Activated CD4-positive, alpha-beta memory T cell treated with anti-CD3 and anti-CD28 coated beads for 36 hours (primary cell): ENCODE data around the gene ZNF700. TPM values are rescaled to one million over a fixed set of nuclear protein-coding genes. Genes with fewer than 3 reads are reported as not detected.
A peak's percentile ranks its signal among the peaks of the same experiment; 100 is the strongest.
"Not testable (repeated sequence)": the region's sequence is repeated elsewhere in the genome, so short reads cannot be mapped to it uniquely, and the experiment has no call there.

Experiments used
- CTCF ChIA-PET: fragments of 350-600 bp; sonication (Branson Sonifier 250); formaldehyde crosslinking; loops from one replicate; lab custom pipeline; 2021; ENCODE audit warnings: antibody characterized with exemption, inconsistent platforms; lab: Charles Lee
- POLR2A ChIA-PET: fragments of 350-600 bp; sonication (Branson Sonifier 250); formaldehyde crosslinking; loops from one replicate; lab custom pipeline; 2021; ENCODE audit warnings: antibody characterized with exemption; lab: Charles Lee
- DNase-seq: peaks from one replicate; pipeline ENCODE4 v3.0.0-alpha.2; 2020
- H3K27ac Mint-ChIP-seq: one replicate; pipeline ENCODE4 v1.8.0; 2021; ENCODE audit warnings: mixed read lengths
- H3K27me3 Mint-ChIP-seq: one replicate; pipeline ENCODE4 v1.8.0; 2021; ENCODE audit warnings: mixed read lengths
- H3K36me3 Mint-ChIP-seq: one replicate; pipeline ENCODE4 v1.8.0; 2021; ENCODE audit warnings: mixed read lengths
- H3K4me1 Mint-ChIP-seq: one replicate; pipeline ENCODE4 v1.8.0; 2021; ENCODE audit warnings: low read depth, mixed read lengths
- H3K4me3 Mint-ChIP-seq: one replicate; pipeline ENCODE4 v1.8.0; 2021; ENCODE audit warnings: mild to moderate bottlenecking, mixed read lengths
- H3K9me3 Mint-ChIP-seq: one replicate; pipeline ENCODE4 v1.8.0; 2021; ENCODE audit warnings: mixed read lengths
- intact Hi-C: fragments of 100-400 bp; cut with micrococcal nuclease; formaldehyde crosslinking; loops from one replicate; pipeline ENCODE4 v1.15.1; 2023
- total RNA-seq, 2 experiments: library from RNA; stranded (reverse); gene quantifications; one replicate each; pipeline ENCODE4 v1.2.3, GENCODE V29; 2021

The ZNF700 gene
- total RNA-seq, 2 experiments from 2014 or later: 12.9 to 13.0 TPM

DNA sequence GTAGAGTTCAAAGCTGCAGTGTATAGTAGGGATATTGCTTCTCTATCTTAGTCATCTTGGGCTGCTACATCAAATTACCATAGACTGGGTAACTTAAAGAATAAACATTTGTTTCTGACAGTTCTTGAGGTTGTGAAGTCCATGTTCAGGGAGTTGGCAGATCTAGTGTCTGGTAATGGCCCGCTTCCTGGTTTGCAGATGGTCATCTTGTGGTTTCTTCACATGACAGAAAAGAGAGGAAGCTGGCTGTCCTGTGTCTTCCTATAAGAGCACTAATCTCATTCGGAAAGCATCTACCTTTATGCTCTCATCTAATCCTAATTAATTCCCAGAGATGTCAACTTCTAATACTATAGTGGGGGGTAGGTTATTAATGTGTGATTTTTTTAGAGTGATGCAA is 46.1 kb downstream of the ZNF700 start:
- no peak overlapping the region for H3K4me3 Mint-ChIP-seq
- no peak overlapping the region for H3K27ac Mint-ChIP-seq
- ChIA-PET POLR2A (interaction anchor here (0.6 kb wide), 1 partner anchor 41 kb away, joined by 6 read pairs; no protein-coding TSS in a partner anchor), CTCF (no interaction called here)
- H3K36me3 Mint-ChIP-seq: peaks cover 10% of the 10 kb centered on the region
- peaks cover 18% of the 10 kb centered on the region for H3K9me3 Mint-ChIP-seq
- intact Hi-C loops: no loop called here
- peaks cover 1% of the 10 kb centered on the region for H3K4me1 Mint-ChIP-seq
- no peak for DNase-seq
- no peaks in the 10 kb centered on the region for H3K27me3 Mint-ChIP-seq

DNA sequence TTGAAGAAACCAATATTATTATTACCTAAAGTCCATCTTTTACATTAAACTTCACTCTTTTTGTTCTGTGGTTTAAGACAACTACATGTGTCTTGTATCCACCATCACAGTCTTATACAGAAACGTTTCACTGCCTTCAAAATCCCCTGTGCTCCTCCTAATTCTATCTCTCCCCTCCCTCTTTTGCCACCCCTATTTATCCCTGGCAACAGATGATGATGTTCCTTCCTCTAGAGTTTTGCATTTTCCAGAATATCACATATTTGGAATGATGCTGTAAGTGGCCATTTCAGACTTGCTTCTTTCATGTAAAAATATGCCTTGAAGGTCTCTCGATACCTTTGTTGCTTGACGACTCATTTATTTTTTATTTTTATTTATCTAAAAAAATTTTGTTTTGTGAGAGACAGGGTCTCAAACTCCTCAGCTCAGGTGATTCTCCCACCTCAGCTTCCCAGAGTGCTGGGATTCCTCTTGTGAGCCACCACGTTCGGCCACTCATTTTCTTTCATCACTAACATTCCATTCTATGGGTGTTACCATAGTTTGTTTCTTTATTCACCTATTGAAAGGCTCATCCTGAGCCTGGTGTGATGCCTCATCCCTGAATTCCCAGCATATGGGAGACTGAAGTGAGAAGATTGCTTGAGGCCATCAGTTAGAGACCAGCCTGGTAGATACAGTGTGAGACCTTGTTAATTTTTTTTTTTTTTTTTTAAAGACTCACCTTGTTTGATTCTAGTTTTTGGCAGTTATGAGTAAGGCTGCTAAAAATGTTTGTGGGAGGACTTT is 48.3 kb downstream of the ZNF700 start:
- H3K36me3 Mint-ChIP-seq: peaks cover 29% of the 10 kb centered on the region
- POLR2A ChIA-PET: no interaction called here
- intact Hi-C loops: no loop called here
- H3K9me3 Mint-ChIP-seq: peaks cover 34% of the 10 kb centered on the region
- CTCF ChIA-PET: no interaction called here
- no peak for DNase-seq
- no peak overlapping the region for H3K4me3 Mint-ChIP-seq
- no peaks in the 10 kb centered on the region for H3K27me3 Mint-ChIP-seq
- H3K27ac Mint-ChIP-seq: no peak overlapping the region
- no peaks in the 10 kb centered on the region for H3K4me1 Mint-ChIP-seq

DNA sequence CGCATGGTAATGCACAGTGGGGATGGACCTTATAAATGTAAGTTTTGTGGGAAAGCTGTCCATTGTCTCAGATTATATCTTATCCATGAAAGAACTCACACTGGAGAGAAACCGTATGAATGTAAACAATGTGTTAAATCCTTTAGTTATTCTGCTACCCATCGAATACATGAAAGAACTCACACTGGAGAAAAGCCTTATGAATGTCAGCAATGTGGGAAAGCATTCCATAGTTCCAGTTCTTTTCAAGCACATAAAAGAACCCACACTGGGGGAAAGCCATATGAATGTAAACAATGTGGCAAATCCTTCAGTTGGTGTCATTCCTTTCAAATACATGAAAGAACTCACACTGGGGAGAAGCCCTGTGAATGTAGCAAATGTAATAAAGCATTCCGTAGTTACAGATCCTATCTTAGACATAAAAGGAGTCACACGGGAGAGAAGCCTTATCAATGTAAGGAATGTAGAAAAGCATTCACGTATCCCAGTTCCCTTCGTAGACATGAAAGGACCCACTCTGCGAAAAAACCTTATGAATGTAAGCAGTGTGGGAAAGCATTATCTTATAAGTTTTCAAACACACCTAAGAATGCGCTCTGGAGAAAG is 53.7 kb downstream of the ZNF700 start:
- peaks cover 76% of the 10 kb centered on the region for H3K9me3 Mint-ChIP-seq
- H3K4me1 Mint-ChIP-seq: no peaks in the 10 kb centered on the region
- peaks cover 50% of the 10 kb centered on the region for H3K36me3 Mint-ChIP-seq
- no peak overlapping the region for H3K27ac Mint-ChIP-seq
- POLR2A ChIA-PET: no interaction called here
- intact Hi-C loops: no loop called here
- H3K4me3 Mint-ChIP-seq: no peak overlapping the region
- CTCF ChIA-PET: no interaction called here
- DNase-seq: no peak
- H3K27me3 Mint-ChIP-seq: no peaks in the 10 kb centered on the region

DNA sequence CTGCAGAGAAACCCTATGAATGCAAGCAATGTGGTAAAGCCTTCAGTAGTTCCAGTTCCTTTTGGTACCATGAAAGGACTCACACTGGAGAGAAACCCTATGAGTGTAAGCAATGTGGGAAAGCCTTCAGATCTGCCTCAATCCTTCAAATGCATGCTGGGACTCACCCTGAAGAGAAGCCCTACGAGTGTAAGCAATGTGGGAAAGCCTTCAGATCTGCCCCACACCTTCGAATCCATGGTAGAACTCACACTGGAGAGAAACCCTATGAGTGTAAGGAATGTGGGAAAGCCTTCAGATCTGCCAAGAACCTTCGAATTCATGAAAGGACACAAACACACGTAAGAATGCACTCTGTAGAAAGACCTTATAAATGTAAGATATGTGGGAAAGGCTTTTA is 54.6 kb downstream of the ZNF700 start:
- H3K27me3 Mint-ChIP-seq: no peaks in the 10 kb centered on the region
- ChIA-PET POLR2A (no interaction called here), CTCF (no interaction called here)
- no peaks in the 10 kb centered on the region for H3K4me1 Mint-ChIP-seq
- no peak for DNase-seq
- H3K9me3 Mint-ChIP-seq: peaks cover 76% of the 10 kb centered on the region
- peaks cover 50% of the 10 kb centered on the region for H3K36me3 Mint-ChIP-seq
- intact Hi-C loops: no loop called here
- no peak overlapping the region for H3K4me3 Mint-ChIP-seq
- no peak overlapping the region for H3K27ac Mint-ChIP-seq

DNA sequence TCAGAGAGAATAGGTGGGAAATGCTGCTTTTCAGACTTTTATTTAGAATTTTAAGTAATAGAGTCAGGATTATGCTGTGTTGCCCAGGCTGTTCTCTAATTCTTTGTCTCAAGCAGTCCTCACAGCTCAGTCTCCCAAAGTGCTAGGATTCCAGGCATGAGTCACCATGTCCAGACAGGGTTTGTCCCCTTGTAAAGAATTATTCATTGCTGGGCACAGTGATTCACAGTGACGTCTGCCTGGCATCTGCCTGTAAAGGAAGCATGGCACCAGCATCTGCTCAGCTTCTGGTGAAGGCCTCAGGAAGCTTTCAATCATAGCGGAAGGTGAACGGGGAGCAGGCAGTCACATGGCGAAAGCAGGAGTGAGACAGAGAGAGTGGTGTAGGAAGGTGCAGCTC is 57.6 kb downstream of the ZNF700 start:
- no peak for DNase-seq
- Mint-ChIP-seq H3K27ac (no peak overlapping the region), H3K36me3 (peaks cover 33% of the 10 kb centered on the region), H3K9me3 (peaks cover 53% of the 10 kb centered on the region), H3K27me3 (no peaks in the 10 kb centered on the region), H3K4me1 (peaks cover 2% of the 10 kb centered on the region), H3K4me3 (no peak overlapping the region)
- ChIA-PET CTCF (interaction anchor here (0.8 to 2.2 kb wide), 3 partner anchors 19 to 109 kb away, joined by 3 to 7 read pairs (median 5); no protein-coding TSS in a partner anchor), POLR2A (interaction anchor here (0.5 to 1.0 kb wide), 2 partner anchors 70 to 148 kb away, joined by 3 to 4 read pairs; partner anchors contain the start of gene ZNF878)
- intact Hi-C loops: no loop called here

DNA sequence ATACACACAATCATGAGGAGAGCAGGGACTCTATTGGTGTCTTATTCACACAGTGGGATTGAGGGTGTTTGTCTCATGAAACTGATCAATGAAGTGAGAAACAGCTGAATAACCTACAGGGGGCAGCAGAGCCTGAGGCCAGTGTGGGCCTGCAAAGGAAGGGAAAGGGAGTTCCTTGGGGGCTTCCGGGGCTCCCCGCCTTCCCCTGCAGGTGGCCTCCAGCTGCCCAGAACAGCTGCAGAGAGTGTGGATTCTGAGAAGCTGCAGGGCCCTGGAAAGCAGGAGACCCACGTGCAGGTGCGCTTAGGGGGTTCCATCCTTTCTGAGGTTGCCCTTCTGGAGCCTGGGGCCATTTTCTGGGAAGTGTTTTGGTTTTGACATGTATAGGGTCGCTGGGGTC is 60.1 kb downstream of the ZNF700 start:
- CTCF ChIA-PET: interaction anchor here (0.9 to 9.0 kb wide), 6 partner anchors 9 to 156 kb away, joined by 3 to 150 read pairs (median 6); partner anchors contain the start of genes ZNF20, ZNF700 and ZNF763
- Mint-ChIP-seq H3K27me3 (no peaks in the 10 kb centered on the region), H3K4me1 (peaks cover 7% of the 10 kb centered on the region), H3K4me3 (no peak overlapping the region), H3K27ac (no peak overlapping the region), H3K36me3 (peaks cover 10% of the 10 kb centered on the region), H3K9me3 (peaks cover 29% of the 10 kb centered on the region)
- POLR2A ChIA-PET: no interaction called here
- intact Hi-C loops: loop anchor here (5.0 kb wide), 1 partner anchor 103 kb away; no protein-coding TSS in a partner anchor
- peak; percentile 32 for DNase-seq

DNA sequence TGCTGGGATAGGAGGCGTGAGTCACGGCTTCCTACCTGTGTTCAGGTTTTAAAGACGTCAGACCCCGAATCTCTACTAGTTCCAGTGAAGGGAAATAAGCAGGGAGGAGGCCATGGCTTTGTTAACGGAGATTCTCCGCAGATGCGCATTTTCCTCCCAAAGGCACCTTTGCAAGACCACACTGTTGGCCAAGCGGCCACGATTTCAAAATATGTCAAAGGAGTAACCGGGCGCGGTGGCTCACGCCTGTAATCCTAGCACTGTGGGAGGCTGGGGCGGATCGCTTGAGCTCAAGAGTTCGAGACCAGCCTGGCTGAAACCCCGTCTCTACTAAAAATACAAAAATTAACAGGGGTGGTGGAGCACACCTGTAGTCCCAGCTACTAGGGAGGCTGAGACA is 61.8 kb downstream of the ZNF700 start:
- CTCF ChIA-PET: interaction anchor here (2.9 to 9.0 kb wide), 3 partner anchors 18 to 64 kb away, joined by 16 to 150 read pairs (median 106); partner anchors contain the start of genes ZNF700 and ZNF763
- Mint-ChIP-seq H3K27me3 (no peaks in the 10 kb centered on the region), H3K4me1 (peaks cover 15% of the 10 kb centered on the region), H3K9me3 (peaks cover 12% of the 10 kb centered on the region), H3K27ac (no peak overlapping the region), H3K4me3 (no peak overlapping the region), H3K36me3 (peaks cover 2% of the 10 kb centered on the region)
- POLR2A ChIA-PET: no interaction called here
- intact Hi-C loops: loop anchor here (1.0 to 5.0 kb wide), 2 partner anchors 104 to 308 kb away; partner anchors contain the start of gene ZNF44
- no peak for DNase-seq

DNA sequence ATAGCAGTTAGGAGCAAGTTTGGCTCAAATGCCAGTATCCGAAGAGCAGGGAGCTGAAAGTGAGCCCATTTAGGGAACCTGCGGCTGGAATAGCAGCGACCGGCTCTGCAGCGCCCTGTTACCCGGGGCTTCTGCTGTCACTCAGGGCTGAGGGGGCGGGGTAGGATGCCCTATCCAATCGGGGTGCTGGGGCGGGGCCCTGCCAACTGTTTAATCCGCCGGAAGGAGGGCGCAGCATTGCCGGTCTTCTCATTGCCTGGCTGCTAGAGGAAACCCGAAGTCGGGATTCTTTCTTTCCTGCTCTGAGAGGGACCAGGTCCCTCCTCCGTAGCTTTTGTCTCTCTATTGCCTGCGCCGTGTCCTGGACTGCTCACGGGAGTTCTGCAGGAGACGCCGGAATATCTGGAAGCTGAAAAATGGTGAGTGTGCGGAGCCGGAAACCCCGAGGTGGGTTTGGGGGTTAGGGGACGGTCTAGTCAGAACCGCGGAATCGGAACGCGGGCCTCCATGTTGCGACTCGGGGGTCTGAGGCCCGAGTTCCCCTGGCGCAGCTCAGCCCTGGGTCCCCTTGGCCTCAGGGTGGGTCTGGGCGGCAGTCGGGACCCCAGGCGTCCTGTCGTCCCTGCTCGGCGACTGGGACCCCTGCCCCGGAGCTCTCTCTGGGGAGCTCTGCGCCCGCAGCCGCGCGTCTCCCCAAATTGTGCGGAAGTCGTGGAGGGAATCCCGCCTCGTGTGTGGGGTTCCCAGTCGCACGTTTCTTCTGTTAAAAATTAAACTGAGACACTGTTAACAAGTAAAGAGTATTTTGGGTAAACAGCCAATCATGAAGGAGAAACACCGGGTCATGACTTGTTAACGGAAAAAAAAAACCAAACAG is 62.7 kb downstream of the ZNF700 start:
- peak overlapping the region; percentile 93 for H3K27ac Mint-ChIP-seq
- no peaks in the 10 kb centered on the region for H3K27me3 Mint-ChIP-seq
- peaks cover 18% of the 10 kb centered on the region for H3K4me1 Mint-ChIP-seq
- ChIA-PET CTCF (interaction anchor here (0.7 to 9.0 kb wide), 20 partner anchors 13 to 878 kb away, joined by 3 to 150 read pairs (median 4); partner anchors contain the start of genes ZNF20, ZNF491, ZNF700 and ZNF763), POLR2A (interaction anchor here (0.6 to 2.0 kb wide), 6 partner anchors 13 to 175 kb away, joined by 3 to 8 read pairs (median 3); partner anchors contain the start of genes ZNF136 and ZNF878)
- intact Hi-C loops: loop anchor here (1.0 to 5.0 kb wide), 7 partner anchors 13 to 307 kb away; partner anchors contain the start of gene ZNF44
- peaks cover 2% of the 10 kb centered on the region for H3K36me3 Mint-ChIP-seq
- peak; percentile 97 for DNase-seq
- peaks cover 4% of the 10 kb centered on the region for H3K9me3 Mint-ChIP-seq
- peak overlapping the region; percentile 93 for H3K4me3 Mint-ChIP-seq

DNA sequence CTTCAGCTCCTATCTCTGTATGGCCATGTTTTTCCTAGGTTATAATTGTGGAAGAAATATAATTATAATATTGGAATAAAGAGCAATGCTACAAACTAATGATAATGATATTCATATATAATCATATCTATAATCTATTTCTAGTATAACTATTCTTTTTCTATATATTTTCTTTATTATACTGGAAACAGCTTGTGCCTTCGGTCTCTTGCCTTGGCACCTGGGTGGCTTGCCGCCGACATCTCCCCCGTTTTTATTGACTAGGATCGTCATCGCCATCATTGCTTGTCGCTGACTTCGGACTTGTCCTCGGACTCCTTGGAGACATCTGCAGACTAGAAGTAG is 64.2 kb downstream of the ZNF700 start:
- ChIA-PET CTCF (interaction anchor here (0.6 to 9.0 kb wide), 22 partner anchors 11 to 329 kb away, joined by 3 to 150 read pairs (median 5); partner anchors contain the start of genes ZNF20, ZNF439, ZNF491 and ZNF700), POLR2A (interaction anchor here (0.6 to 2.0 kb wide), 3 partner anchors 24 to 343 kb away, joined by 3 to 8 read pairs (median 3); partner anchors contain the start of gene ZNF763)
- Mint-ChIP-seq H3K27ac (peak overlapping the region; percentile 93), H3K9me3 (no peaks in the 10 kb centered on the region), H3K4me1 (peaks cover 18% of the 10 kb centered on the region), H3K4me3 (peak overlapping the region; percentile 93), H3K36me3 (peaks cover 2% of the 10 kb centered on the region), H3K27me3 (no peaks in the 10 kb centered on the region)
- intact Hi-C loops: loop anchor here (5.0 kb wide), 1 partner anchor 107 kb away; no protein-coding TSS in a partner anchor
- no peak for DNase-seq

DNA sequence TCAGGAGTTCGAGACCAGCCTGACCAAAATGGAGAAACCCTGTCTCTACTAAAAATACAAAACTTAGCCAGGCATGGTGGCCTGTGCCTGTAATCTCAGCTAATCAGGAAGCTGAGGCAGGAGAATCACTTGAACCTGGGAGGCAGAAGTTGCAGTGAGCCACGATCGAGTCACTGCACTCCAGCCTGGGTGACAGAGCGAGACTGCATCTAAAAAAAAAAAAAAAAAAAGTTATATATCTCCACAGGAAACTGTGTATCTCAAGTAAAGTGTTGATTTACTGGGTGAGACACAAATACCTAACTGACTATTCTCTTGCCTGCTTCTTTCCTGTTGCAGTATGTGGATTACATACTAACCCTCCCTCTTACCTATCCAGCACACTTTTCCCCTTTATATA is 67.0 kb downstream of the ZNF700 start:
- H3K4me1 Mint-ChIP-seq: peaks cover 18% of the 10 kb centered on the region
- H3K27me3 Mint-ChIP-seq, H3K27ac Mint-ChIP-seq, H3K36me3 Mint-ChIP-seq, intact Hi-C loops, H3K4me3 Mint-ChIP-seq, H3K9me3 Mint-ChIP-seq, POLR2A ChIA-PET: not testable (repeated sequence)
- CTCF ChIA-PET: interaction anchor here (0.7 to 9.0 kb wide), 7 partner anchors 28 to 194 kb away, joined by 3 to 150 read pairs (median 3); partner anchors contain the start of genes ZNF20, ZNF700 and ZNF763
- peak; percentile 25 for DNase-seq

DNA sequence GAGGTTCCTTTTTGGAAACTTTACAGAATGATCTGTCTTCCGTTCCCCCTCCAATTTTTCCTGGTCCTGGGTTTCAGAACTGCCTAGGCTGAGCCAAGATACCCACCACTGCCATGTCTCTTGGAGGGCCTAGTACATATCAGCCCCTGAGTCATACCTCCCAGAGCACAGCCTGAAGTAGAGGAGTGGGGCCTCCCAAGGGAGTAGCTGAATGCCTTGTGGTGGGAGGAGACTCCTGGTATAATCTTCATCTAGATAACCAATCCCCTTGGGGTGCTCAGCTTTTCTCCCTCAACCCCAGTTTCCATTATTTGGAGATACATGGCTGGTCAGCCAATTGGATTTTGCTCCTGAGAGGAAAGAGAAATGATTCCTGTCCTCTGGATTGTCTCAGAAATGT is 70.3 kb downstream of the ZNF700 start:
- DNase-seq: no peak
- Mint-ChIP-seq H3K36me3 (peaks cover 8% of the 10 kb centered on the region), H3K4me1 (peaks cover 19% of the 10 kb centered on the region), H3K27me3 (no peaks in the 10 kb centered on the region), H3K4me3 (no peak overlapping the region), H3K27ac (no peak overlapping the region), H3K9me3 (no peaks in the 10 kb centered on the region)
- intact Hi-C loops: no loop called here
- POLR2A ChIA-PET: no interaction called here
- CTCF ChIA-PET: no interaction called here
